HG03460 (cell line): Measurements from ENCODE around the gene RRH.
"Not testable (repeated sequence)": the region's sequence is repeated elsewhere in the genome, so short reads cannot be mapped to it uniquely, and the experiment has no call there.

Experiments
- ATAC-seq: cut with Tn5 transposase; IDR thresholded peaks from one replicate; pipeline ENCODE4 v1.9.1; 2021; ENCODE audit not compliant: unreplicated experiment

The RRH gene

GRCh38 chr4:109827672-109828071 lies at the start of gene RRH:
Gene RRH (plus strand): TSS chr4:109827972. CDS start chr4:109828028, 56 bp downstream.
- no peak for ATAC-seq

GRCh38 chr4:109782092-109782491 lies 45.7 kb upstream of the RRH start:
- not testable (repeated sequence) for ATAC-seq

- ATAC-seq, result no peak
Measured at GRCh38 chr4:109786846-109787245, 40.9 kb upstream of the RRH start.

- no peak for ATAC-seq
Measured at GRCh38 chr4:109787807-109788206, 40.0 kb upstream of the RRH start.

- ATAC-seq, result no peak
Measured at GRCh38 chr4:109795059-109795458, 32.7 kb upstream of the RRH start.

GRCh38 chr4:109798866-109799265 lies 28.9 kb upstream of the RRH start:
- ATAC-seq, result no peak

GRCh38 chr4:109801099-109801789 lies 26.5 kb upstream of the RRH start:
- no peak for ATAC-seq

- no peak for ATAC-seq
Measured at GRCh38 chr4:109801895-109802319, 25.9 kb upstream of the RRH start, which contains the start of gene CFI. Gene CFI (minus strand): TSS chr4:109801999. CDS start chr4:109801971, 28 bp downstream.

GRCh38 chr4:109803924-109804571 lies 23.7 kb upstream of the RRH start:
- no peak for ATAC-seq

- no peak for ATAC-seq
Measured at GRCh38 chr4:109809655-109810054, 18.1 kb upstream of the RRH start.

GRCh38 chr4:109810552-109811387 lies 17.0 kb upstream of the RRH start:
- no peak for ATAC-seq

- ATAC-seq, result no peak
Measured at GRCh38 chr4:109811707-109812106, 16.1 kb upstream of the RRH start.

- peak; percentile 99 for ATAC-seq
Measured at GRCh38 chr4:109815151-109816081, 12.4 kb upstream of the RRH start, which contains the start of gene GAR1. Gene GAR1 (plus strand): TSS chr4:109815762. CDS start chr4:109816165, 403 bp downstream.

- ATAC-seq, result no peak
Measured at GRCh38 chr4:109816082-109816442, 11.7 kb upstream of the RRH start.

GRCh38 chr4:109816894-109817293 lies 10.9 kb upstream of the RRH start:
- no peak for ATAC-seq

GRCh38 chr4:109818268-109818667 lies 9.5 kb upstream of the RRH start:
- ATAC-seq, result no peak

- no peak for ATAC-seq
Measured at GRCh38 chr4:109820563-109820962, 7.2 kb upstream of the RRH start.

- no peak for ATAC-seq
Measured at GRCh38 chr4:109821185-109821584, 6.6 kb upstream of the RRH start.

GRCh38 chr4:109826719-109827118 lies 1.1 kb upstream of the RRH start:
- ATAC-seq, result peak; percentile 61

- no peak for ATAC-seq
Measured at GRCh38 chr4:109833756-109834155, 6.0 kb downstream of the RRH start.
